ENCODE measurements around the gene STRBP.

DNA sequence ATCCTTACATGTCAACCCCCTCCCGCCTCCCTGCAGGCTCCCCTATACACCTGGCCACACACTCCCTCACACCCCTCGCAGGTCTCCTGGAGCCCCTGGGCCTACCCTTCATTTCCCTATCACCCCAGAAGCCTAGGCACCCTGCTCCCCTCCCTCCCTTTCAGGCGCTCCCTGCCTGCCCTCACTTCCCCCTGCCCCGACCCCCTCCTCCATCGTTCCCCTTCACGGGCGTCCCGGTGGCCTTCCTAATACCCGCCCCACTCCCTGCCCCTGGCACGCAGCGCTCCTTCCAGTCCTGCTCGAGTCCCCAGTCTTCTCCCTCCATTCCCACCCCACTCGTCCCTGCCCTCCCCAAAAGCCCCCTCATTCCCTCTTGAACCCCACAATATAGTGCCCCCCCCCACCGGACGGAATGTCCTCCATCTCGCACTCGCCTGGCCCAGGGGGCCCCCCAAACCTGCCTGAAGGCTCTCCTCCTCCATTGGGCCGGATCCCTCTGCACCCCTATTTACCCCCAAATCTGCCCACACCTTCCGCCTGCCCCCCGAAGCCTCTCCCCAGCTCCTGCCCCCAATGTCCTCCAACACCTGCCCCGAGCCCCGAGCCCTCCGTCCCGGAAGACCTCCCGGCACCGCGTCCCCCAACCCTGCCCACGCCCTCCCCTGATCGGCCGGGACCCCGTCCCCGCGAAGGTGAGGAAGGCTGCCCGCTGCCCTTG, 746 bp downstream of the STRBP start:
- TF ChIP-seq, protein P1, sequence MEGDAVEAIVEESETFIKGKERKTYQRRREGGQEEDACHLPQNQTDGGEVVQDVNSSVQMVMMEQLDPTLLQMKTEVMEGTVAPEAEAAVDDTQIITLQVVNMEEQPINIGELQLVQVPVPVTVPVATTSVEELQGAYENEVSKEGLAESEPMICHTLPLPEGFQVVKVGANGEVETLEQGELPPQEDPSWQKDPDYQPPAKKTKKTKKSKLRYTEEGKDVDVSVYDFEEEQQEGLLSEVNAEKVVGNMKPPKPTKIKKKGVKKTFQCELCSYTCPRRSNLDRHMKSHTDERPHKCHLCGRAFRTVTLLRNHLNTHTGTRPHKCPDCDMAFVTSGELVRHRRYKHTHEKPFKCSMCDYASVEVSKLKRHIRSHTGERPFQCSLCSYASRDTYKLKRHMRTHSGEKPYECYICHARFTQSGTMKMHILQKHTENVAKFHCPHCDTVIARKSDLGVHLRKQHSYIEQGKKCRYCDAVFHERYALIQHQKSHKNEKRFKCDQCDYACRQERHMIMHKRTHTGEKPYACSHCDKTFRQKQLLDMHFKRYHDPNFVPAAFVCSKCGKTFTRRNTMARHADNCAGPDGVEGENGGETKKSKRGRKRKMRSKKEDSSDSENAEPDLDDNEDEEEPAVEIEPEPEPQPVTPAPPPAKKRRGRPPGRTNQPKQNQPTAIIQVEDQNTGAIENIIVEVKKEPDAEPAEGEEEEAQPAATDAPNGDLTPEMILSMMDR (IDR thresholded peaks at IDR 0.05) = no peak
- TF ChIP-seq POLR2A (IDR thresholded peaks at IDR 0.05) = no peak

Measured in testis (tissue), 2 donors.